Measurements from ENCODE around the gene IPPK.
"Not testable (repeated sequence)": the region's sequence is repeated elsewhere in the genome, so short reads cannot be mapped to it uniquely, and the experiment has no call there.

The IPPK gene

DNA sequence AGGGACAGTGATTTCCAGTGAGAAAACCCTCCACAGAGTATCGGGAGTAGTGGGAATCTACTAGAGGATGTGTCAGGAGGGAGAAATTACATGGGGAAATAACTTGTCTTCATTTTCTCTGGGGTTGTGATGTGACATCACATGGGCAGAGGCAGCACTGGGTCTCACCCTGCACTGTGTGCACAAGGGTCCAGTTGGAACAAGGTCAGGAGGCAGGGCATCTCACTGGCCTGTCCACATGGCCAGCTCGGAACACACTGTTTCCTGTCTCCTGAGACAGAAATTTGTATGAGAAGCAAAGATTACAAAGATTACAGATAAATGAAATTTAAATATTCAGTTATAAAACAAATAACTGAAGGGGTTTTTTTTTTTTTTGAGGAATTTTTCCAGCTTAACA is 71.5 kb downstream of the IPPK start:
- in situ Hi-C loops (cut with HindIII; ENCODE audit: low sequenced_read_pairs) = no loop called here
- TF ChIP-seq, protein P1, sequence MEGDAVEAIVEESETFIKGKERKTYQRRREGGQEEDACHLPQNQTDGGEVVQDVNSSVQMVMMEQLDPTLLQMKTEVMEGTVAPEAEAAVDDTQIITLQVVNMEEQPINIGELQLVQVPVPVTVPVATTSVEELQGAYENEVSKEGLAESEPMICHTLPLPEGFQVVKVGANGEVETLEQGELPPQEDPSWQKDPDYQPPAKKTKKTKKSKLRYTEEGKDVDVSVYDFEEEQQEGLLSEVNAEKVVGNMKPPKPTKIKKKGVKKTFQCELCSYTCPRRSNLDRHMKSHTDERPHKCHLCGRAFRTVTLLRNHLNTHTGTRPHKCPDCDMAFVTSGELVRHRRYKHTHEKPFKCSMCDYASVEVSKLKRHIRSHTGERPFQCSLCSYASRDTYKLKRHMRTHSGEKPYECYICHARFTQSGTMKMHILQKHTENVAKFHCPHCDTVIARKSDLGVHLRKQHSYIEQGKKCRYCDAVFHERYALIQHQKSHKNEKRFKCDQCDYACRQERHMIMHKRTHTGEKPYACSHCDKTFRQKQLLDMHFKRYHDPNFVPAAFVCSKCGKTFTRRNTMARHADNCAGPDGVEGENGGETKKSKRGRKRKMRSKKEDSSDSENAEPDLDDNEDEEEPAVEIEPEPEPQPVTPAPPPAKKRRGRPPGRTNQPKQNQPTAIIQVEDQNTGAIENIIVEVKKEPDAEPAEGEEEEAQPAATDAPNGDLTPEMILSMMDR (IDR thresholded peaks at IDR 0.05; ENCODE audit: low read depth, low read length) = no peak
- H3K4me3 ChIP-seq (ENCODE audit: low read depth, low read length) = no peak overlapping the region
- no peak for DNase-seq (ENCODE audit: low read depth, low spot score)

GRCh38 chr9:92595930-92596329 is 74.0 kb downstream of the IPPK start:
- no peak for DNase-seq (ENCODE audit: low read depth, low spot score)
- TF ChIP-seq, protein P1 (IDR thresholded peaks at IDR 0.05; ENCODE audit: low read depth, low read length) = no peak
- no peak overlapping the region for H3K4me3 ChIP-seq (ENCODE audit: low read depth, low read length)
- in situ Hi-C loops (cut with HindIII; ENCODE audit: low sequenced_read_pairs) = no loop called here

- H3K4me3 ChIP-seq (ENCODE audit: low read depth, low read length); DNase-seq (ENCODE audit: low read depth, low spot score); in situ Hi-C loops (cut with HindIII; ENCODE audit: low sequenced_read_pairs): not testable (repeated sequence)
These were observed 74.9 kb downstream of the IPPK start for GRCh38 chr9:92595075-92595474.

DNA sequence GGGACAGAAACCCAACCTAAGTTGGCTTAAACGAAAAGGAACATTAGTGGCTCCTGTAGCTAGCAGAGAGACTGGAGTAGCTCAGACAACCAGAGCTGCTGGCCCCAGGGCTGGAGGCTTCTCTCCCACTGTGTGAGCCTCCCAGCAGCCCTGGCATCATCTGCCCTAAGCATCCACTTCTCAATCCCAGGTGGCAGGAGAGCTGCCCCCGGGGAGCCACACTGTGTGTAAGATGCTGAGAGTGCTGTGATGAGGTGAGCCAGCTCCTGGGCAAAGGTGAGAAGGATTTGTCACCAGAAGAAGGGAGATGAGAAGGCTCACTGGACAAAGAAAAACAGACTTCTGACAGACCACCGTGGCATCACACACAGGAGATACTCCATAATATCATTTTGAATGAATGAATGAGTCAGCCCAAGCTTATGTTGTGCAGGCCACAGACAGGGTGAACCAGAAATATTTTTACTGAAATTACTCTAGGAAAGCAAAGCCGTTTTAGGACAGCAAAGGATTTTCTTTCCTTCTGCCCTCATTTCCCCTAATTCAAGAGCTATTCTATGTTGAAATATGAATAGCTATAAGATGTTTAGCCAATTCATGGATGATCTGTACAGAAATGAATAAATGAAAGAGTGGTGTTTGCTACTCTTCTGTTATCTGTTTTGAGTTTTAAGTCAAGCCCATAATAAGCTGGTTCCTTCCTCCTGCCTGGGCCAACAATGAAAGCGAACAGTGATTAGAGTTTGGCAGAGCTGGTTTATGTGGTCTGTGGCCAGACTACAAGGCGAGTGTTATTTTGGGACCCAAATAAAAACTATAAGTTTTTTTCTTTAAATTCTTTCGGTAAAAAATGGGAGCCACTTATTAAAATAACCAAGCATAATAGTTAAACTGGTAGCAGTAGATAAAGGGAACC is 76.7 kb downstream of the IPPK start:
- in situ Hi-C loops (cut with HindIII; ENCODE audit: low sequenced_read_pairs) = no loop called here
- H3K4me3 ChIP-seq (ENCODE audit: low read depth, low read length) = no peak overlapping the region
- DNase-seq (ENCODE audit: low read depth, low spot score) = no peak
- TF ChIP-seq, protein P1 (IDR thresholded peaks at IDR 0.05; ENCODE audit: low read depth, low read length) = no peak

DNA sequence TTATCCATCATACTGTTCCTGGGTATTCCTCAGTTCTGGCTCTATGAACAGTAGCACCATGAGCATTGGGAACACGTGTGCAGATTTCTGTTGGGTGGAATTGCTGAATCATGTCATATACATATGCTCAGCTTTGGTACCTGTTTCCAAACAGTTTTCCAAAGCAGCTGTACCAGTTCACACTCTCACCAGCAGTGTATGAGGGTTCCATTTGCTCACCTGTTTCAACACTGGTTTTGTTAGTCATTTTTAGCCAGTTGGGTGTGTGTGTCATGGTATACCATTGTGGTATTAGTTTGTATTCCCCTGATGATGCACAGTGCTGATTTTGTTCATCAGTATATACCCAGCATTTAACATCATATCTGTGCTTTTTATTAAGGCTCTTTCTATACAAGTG is 77.4 kb downstream of the IPPK start:
- TF ChIP-seq, protein P1 (IDR thresholded peaks at IDR 0.05; ENCODE audit: low read depth, low read length) = no peak
- no peak overlapping the region for H3K4me3 ChIP-seq (ENCODE audit: low read depth, low read length)
- no peak for DNase-seq (ENCODE audit: low read depth, low spot score)
- in situ Hi-C loops (cut with HindIII; ENCODE audit: low sequenced_read_pairs) = no loop called here

GRCh38 chr9:92590377-92590776 is 79.6 kb downstream of the IPPK start:
- TF ChIP-seq, protein P1 (IDR thresholded peaks at IDR 0.05; ENCODE audit: low read depth, low read length) = no peak
- peak; percentile 30 for DNase-seq (ENCODE audit: low read depth, low spot score)
- H3K4me3 ChIP-seq (ENCODE audit: low read depth, low read length) = no peak overlapping the region
- in situ Hi-C loops (cut with HindIII; ENCODE audit: low sequenced_read_pairs) = no loop called here

- in situ Hi-C loops (cut with HindIII; ENCODE audit: low sequenced_read_pairs) = no loop called here
- no peak overlapping the region for H3K4me3 ChIP-seq (ENCODE audit: low read depth, low read length)
- TF ChIP-seq, protein P1 (IDR thresholded peaks at IDR 0.05; ENCODE audit: low read depth, low read length) = no peak
- DNase-seq (ENCODE audit: low read depth, low spot score) = no peak
These were observed 80.0 kb downstream of the IPPK start for GRCh38 chr9:92589923-92590322.
